ENCODE results near the gene REEP6.

REEP6 gene

DNA sequence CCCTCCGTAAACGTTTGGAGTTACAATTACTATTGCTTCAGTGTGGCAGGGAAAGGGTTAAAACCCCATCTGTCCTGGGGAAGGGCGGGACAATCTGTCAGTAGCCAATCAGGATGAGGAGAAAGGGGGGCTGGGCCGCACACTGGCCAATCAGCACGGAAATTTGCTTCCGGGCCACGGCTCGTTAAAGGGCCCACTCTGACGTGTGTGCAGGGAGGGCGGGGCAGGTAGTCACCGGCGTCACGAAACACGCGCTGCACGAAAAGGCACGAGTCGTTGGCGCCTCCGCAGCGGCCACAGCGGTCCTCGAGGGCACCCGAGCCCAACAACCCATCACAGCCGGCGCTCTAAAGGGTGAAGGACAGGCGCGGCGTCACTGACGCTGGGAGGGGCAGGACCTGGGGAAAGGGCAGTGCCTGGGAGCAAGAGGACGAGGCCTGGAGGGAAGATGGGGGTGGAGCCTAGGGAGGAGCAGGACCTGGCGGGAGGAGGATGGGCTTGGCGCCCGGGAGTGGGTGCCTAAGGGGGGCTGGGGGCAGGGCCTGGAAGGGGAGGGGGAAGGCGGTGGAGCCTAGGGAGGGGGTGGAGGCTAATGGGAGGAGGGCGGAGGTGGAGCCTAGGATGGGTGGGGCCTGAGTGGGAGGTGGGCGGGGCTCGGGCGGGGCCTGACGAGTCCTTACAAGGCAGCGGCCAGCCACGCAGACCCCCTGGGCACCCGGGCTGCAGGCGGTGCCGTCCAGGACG is 17.0 kb downstream of the REEP6 start:
- H3K27ac ChIP-seq (ENCODE audit: low read depth, low read length): no peak overlapping the region
- H3K36me3 ChIP-seq (ENCODE audit: control insufficient read depth in 5 of 5, insufficient read depth in 5 of 5, low read length in 5 of 5): no peaks in the 10 kb centered on the region
- H3K27me3 ChIP-seq (ENCODE audit: control insufficient read depth in 5 of 5, insufficient read depth in 4 of 5, low read length in 5 of 5): peaks cover 18 to 44% (median 36%) of the 10 kb centered on the region in 5 donors
- peaks cover 0 to 24% (median 18%) of the 10 kb centered on the region in 5 donors for H3K4me1 ChIP-seq (ENCODE audit: control insufficient read depth in 5 of 5, insufficient read depth in 5 of 5, low read length in 5 of 5)
- H3K4me3 ChIP-seq (ENCODE audit: low read depth in 1 of 5, low read length in 5 of 5): peak overlapping the region in 4 of 5 donors; percentile 40 to 70 (median 60)
- H3K9ac ChIP-seq (ENCODE audit: low read length in 5 of 5): no peak overlapping the region
- H3K9me3 ChIP-seq (ENCODE audit: control insufficient read depth in 5 of 5, low read length in 5 of 5): peaks cover 0 to 8% (median 6%) of the 10 kb centered on the region in 5 donors

DNA sequence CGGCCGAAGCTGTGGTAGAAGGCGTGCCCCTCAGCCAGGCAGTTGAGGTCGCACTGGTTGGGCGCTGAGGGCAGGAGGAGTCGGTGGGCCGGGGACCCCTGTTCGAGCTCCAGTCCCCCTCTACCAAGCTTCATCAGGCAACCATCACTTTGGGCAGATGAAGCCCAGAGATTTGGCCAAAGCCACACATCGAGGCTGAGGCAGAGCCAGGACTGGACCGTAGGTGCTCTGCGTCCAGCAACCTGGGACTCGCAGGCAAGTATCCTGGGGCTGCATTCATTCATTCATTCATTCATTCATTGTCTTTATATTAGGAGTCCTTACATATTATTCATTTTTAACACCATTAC is 17.5 kb downstream of the REEP6 start:
- peak overlapping the region in 2 of 5 donors; percentile 16 to 41 for H3K4me3 ChIP-seq (ENCODE audit: low read depth in 1 of 5, low read length in 5 of 5)
- H3K27ac ChIP-seq (ENCODE audit: low read depth, low read length): no peak overlapping the region
- no peaks in the 10 kb centered on the region for H3K36me3 ChIP-seq (ENCODE audit: control insufficient read depth in 5 of 5, insufficient read depth in 5 of 5, low read length in 5 of 5)
- peaks cover 0 to 8% (median 6%) of the 10 kb centered on the region in 5 donors for H3K9me3 ChIP-seq (ENCODE audit: control insufficient read depth in 5 of 5, low read length in 5 of 5)
- H3K27me3 ChIP-seq (ENCODE audit: control insufficient read depth in 5 of 5, insufficient read depth in 4 of 5, low read length in 5 of 5): peaks cover 12 to 38% (median 31%) of the 10 kb centered on the region in 5 donors
- H3K4me1 ChIP-seq (ENCODE audit: control insufficient read depth in 5 of 5, insufficient read depth in 5 of 5, low read length in 5 of 5): peaks cover 0 to 23% (median 13%) of the 10 kb centered on the region in 5 donors
- no peak overlapping the region for H3K9ac ChIP-seq (ENCODE audit: low read length in 5 of 5)

DNA sequence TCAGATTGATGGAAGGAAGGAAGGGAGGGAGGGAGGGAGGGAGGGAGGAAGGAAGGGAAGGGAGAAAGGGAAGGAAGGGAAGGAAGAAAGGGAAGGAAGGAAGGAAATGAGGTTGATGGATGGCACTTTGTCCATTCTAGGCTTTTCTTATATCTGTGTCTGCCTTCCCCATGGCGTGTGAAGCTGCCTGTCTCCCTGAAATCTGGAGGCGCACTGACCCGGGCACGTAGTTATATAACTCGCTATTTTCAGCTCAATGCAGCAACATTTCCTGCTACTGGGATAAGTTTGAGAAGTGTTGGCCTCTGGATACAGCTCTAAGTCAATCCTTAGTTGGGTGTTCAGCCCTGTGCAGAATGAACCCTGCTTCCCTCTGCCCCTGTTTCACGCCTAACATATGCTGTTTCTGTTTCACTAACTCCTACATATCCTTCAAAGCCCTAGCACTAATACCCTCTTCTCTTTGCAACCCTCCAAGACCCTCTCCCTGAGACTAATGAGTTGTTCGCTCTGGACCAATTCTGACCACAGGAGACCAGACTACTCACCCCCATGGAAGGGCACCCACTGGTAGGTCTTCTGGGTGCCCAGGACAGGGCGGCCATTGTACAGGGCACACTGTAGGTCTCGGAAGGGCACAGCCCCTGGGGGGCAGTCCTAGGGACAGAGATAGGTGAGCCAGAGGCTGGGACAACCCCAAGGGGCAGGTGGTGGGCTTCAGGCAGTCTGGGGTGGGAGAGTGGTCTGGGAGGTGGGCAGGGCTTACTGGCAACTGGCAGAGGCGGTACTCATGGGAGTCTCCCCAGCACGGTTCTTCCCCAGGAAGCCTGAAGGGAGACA is 18.8 kb downstream of the REEP6 start:
- peaks cover 8 to 38% (median 32%) of the 10 kb centered on the region in 5 donors for H3K27me3 ChIP-seq (ENCODE audit: control insufficient read depth in 5 of 5, insufficient read depth in 4 of 5, low read length in 5 of 5)
- no peaks in the 10 kb centered on the region for H3K36me3 ChIP-seq (ENCODE audit: control insufficient read depth in 5 of 5, insufficient read depth in 5 of 5, low read length in 5 of 5)
- peaks cover 0 to 8% (median 6%) of the 10 kb centered on the region in 5 donors for H3K9me3 ChIP-seq (ENCODE audit: control insufficient read depth in 5 of 5, low read length in 5 of 5)
- no peak overlapping the region for H3K27ac ChIP-seq (ENCODE audit: low read depth, low read length)
- no peak overlapping the region for H3K9ac ChIP-seq (ENCODE audit: low read length in 5 of 5)
- no peak overlapping the region for H3K4me3 ChIP-seq (ENCODE audit: low read depth in 1 of 5, low read length in 5 of 5)
- peaks cover 0 to 20% (median 13%) of the 10 kb centered on the region in 5 donors for H3K4me1 ChIP-seq (ENCODE audit: control insufficient read depth in 5 of 5, insufficient read depth in 5 of 5, low read length in 5 of 5)

DNA sequence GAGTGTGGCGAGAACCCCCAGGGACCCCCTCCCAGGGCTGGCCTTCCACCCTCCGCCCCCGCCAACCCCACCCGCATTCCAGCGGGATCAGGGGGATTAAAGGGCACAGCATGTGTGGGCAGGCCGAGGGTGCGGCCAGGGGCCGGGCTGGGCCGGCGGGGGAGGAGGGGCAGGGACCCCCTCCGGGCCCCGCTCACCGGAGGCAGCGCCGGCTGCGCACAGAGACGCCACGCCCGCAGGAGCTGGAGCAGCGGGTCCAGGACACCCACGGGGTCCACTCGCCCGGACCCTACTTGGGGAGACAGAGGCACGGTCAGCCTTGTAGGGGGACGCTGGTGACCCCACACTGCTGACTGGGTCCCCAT is 19.4 kb downstream of the REEP6 start:
- Histone ChIP-seq H3K27ac (ENCODE audit: low read depth, low read length) (no peak overlapping the region), H3K9ac (ENCODE audit: low read length in 5 of 5) (no peak overlapping the region), H3K27me3 (ENCODE audit: control insufficient read depth in 5 of 5, insufficient read depth in 4 of 5, low read length in 5 of 5) (peaks cover 14 to 42% (median 34%) of the 10 kb centered on the region in 5 donors), H3K9me3 (ENCODE audit: control insufficient read depth in 5 of 5, low read length in 5 of 5) (peaks cover 0 to 6% (median 6%) of the 10 kb centered on the region in 5 donors), H3K4me1 (ENCODE audit: control insufficient read depth in 5 of 5, insufficient read depth in 5 of 5, low read length in 5 of 5) (peaks cover 0 to 20% (median 13%) of the 10 kb centered on the region in 5 donors), H3K4me3 (ENCODE audit: low read depth in 1 of 5, low read length in 5 of 5) (no peak overlapping the region), H3K36me3 (ENCODE audit: control insufficient read depth in 5 of 5, insufficient read depth in 5 of 5, low read length in 5 of 5) (no peaks in the 10 kb centered on the region)

DNA sequence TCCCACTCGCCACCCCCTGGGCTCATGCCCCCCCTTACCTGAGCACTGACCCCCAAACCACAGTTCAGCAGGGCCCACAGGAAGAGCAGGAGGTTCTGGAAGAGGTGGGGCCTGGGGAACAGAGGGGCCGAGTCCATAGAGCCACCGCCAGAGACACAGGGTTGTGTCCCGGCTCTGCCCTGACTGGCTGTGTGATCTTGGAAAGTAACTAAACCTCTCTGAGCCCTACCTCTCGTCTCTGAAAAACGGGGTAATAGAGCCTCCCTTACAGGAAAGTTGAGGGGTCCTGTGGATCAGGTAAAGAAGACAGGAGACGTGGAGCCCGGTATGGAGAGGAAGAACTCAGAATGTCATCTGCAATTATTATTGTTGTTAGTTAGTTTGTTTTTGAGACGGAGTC is 19.8 kb downstream of the REEP6 start:
- no peak overlapping the region for H3K27ac ChIP-seq (ENCODE audit: low read depth, low read length)
- H3K9ac ChIP-seq (ENCODE audit: low read length in 5 of 5): no peak overlapping the region
- peaks cover 14 to 42% (median 37%) of the 10 kb centered on the region in 5 donors for H3K27me3 ChIP-seq (ENCODE audit: control insufficient read depth in 5 of 5, insufficient read depth in 4 of 5, low read length in 5 of 5)
- no peak overlapping the region for H3K4me3 ChIP-seq (ENCODE audit: low read depth in 1 of 5, low read length in 5 of 5)
- no peaks in the 10 kb centered on the region for H3K36me3 ChIP-seq (ENCODE audit: control insufficient read depth in 5 of 5, insufficient read depth in 5 of 5, low read length in 5 of 5)
- H3K9me3 ChIP-seq (ENCODE audit: control insufficient read depth in 5 of 5, low read length in 5 of 5): peaks cover 0 to 6% (median 5%) of the 10 kb centered on the region in 5 donors
- peaks cover 0 to 20% (median 13%) of the 10 kb centered on the region in 5 donors for H3K4me1 ChIP-seq (ENCODE audit: control insufficient read depth in 5 of 5, insufficient read depth in 5 of 5, low read length in 5 of 5)

DNA sequence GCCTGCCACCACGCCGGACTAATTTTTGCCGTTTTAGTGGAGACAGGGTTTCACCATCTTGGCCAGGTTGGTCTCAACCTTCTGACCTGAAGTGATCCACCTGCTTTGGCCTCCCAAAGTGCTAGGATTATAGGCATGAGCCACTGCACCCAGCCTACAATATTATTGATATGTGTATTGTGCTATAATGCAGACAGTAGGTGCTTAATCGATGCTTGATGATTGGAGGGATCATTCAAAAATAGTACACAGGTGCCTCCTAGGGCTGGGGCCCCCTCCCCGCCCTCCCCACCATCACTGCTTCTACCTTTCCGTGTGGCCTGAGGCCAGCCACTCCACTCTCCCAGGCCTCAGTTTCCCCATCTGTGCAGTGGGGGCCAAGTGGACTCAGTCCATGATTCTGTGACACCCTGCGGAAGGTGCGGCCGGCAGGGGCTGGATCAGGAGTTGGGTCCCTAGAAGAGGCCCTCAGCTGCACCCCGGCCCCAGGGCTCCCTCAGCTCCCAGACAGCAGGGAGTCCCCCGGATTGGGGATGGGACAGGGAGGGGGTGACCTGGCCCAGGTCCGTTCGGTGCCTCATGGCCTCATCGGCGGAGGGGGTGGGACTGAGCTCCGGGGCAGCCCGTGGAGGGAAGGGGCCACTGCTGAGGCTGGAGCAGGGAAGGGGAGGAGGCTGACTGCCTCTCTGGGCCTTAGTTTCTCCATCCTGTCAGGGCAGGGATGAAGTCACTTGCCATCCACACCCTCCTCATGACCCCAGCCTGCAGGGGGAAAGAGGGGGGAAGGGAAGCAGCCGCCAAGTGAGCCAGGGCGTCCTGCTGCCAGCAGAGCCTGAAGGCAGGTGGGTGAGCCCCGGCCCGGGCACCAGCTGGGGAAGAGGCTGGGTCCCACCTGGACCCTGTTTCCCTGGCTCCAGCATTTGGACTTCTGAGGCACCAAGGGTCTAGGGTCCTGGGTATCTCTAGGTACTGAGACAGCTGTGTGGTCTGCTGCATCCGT is 20.6 kb downstream of the REEP6 start:
- Histone ChIP-seq H3K27ac (ENCODE audit: low read depth, low read length) (no peak overlapping the region), H3K36me3 (ENCODE audit: control insufficient read depth in 5 of 5, insufficient read depth in 5 of 5, low read length in 5 of 5) (no peaks in the 10 kb centered on the region), H3K9ac (ENCODE audit: low read length in 5 of 5) (no peak overlapping the region), H3K4me3 (ENCODE audit: low read depth in 1 of 5, low read length in 5 of 5) (no peak overlapping the region), H3K4me1 (ENCODE audit: control insufficient read depth in 5 of 5, insufficient read depth in 5 of 5, low read length in 5 of 5) (peaks cover 0 to 20% (median 13%) of the 10 kb centered on the region in 5 donors), H3K27me3 (ENCODE audit: control insufficient read depth in 5 of 5, insufficient read depth in 4 of 5, low read length in 5 of 5) (peaks cover 14 to 44% (median 40%) of the 10 kb centered on the region in 5 donors), H3K9me3 (ENCODE audit: control insufficient read depth in 5 of 5, low read length in 5 of 5) (peaks cover 0 to 9% (median 5%) of the 10 kb centered on the region in 5 donors)

DNA sequence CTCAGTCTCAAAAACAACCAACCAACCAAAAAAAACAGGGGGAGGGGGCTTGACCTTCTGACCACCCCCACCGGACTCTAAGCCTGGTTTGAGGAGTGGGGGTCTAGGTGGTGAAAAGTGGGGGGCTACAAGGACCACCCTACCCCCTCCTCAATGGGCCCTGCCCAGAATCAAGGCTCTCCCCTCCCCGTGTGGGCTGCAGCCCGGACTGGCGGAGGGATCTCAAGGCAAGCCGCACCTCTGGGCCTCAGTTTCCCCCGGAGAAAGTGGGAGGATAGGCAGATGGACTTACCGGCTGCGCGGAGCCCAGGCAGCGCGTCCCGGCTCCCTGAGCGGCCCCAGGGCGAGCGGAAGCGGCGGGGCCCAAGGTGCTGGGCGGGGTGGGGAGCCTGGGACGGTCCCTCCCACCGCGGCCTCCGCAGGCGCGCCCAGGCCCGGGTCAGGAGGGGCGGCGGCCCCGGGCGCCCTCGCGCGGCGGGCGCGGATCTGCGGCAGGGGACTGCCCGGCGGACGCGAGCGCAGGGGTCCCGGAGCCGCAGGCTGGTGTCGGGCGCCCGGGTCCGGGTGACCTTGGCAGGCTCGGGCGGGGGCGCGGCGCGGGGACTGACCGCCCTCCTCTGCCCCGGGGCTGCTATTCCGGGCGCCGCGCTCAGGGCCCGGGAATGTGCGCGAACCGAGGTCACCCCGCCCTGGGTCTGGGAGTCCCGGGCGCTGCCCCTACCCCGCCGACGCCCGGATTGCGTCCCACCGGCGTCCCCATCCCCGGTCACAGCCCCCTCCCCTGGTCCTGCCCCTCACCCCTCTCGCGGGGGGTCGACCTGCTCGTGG is 21.9 kb downstream of the REEP6 start, which contains the start of gene ADAMTSL5:
Gene ADAMTSL5, minus strand, starts transcription at position 349 of the 828 bp plus-strand sequence. CDS start 2,076 bp downstream, outside the sequence.
- no peaks in the 10 kb centered on the region for H3K36me3 ChIP-seq (ENCODE audit: control insufficient read depth in 5 of 5, insufficient read depth in 5 of 5, low read length in 5 of 5)
- no peak within 1 kb of the TSS for H3K27ac ChIP-seq (ENCODE audit: low read depth, low read length)
- H3K9me3 ChIP-seq (ENCODE audit: control insufficient read depth in 5 of 5, low read length in 5 of 5): peaks cover 0 to 9% (median 5%) of the 10 kb centered on the region in 5 donors
- H3K4me3 ChIP-seq (ENCODE audit: low read depth in 1 of 5, low read length in 5 of 5): peak within 1 kb of the TSS in 4 of 5 donors; percentile 13 to 49 (median 38)
- no peak within 1 kb of the TSS for H3K9ac ChIP-seq (ENCODE audit: low read length in 5 of 5)
- H3K27me3 ChIP-seq (ENCODE audit: control insufficient read depth in 5 of 5, insufficient read depth in 4 of 5, low read length in 5 of 5): peaks cover 14 to 45% (median 38%) of the 10 kb centered on the region in 5 donors
- peaks cover 0 to 13% (median 6%) of the 10 kb centered on the region in 5 donors for H3K4me1 ChIP-seq (ENCODE audit: control insufficient read depth in 5 of 5, insufficient read depth in 5 of 5, low read length in 5 of 5)

DNA sequence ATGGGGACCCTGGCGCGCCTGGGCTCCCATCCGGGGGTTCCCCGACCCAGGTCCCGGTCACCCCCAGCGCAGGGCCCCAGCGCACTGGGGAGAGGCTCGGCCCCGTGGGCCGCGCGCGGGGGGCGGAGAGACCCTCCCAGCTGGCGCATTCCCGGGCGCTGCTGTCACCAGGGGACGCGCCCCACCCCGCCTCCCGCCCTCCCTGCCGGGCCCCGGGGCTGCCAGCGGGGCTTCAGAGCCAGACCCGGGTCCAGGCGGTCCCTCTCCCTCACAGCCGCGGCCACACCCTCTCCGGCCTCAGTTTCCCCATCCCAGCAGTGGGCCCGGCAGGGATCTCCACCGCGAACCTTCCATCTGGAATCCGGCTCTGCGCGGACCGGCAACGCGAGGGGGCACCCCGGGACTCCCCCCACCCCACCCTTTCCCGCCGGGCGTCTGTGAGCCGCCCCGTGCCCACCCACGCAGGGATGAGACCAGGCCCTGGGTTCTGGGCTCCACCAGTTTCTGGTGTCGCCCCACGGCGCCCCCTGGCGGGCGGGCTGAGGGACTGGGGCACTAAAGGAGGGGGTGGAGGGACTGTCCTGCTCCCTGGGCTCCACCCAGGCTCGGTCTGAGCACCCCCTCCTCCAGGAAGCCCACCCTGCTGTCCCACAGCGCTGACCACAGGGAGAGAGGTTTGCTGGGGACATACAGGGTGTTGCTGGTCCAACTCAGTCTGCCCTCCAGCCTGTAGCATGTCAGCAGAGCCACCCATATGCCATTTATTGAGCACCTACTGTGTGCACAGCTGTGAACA is 22.7 kb downstream of the REEP6 start:
- Histone ChIP-seq H3K27me3 (ENCODE audit: control insufficient read depth in 5 of 5, insufficient read depth in 4 of 5, low read length in 5 of 5) (peaks cover 14 to 51% (median 41%) of the 10 kb centered on the region in 5 donors), H3K9ac (ENCODE audit: low read length in 5 of 5) (no peak overlapping the region)

More for the DNA sequence above, 22.7 kb downstream of the REEP6 start:
- Histone ChIP-seq H3K4me1 (ENCODE audit: control insufficient read depth in 5 of 5, insufficient read depth in 5 of 5, low read length in 5 of 5) (peaks cover 0 to 11% (median 4%) of the 10 kb centered on the region in 5 donors), H3K4me3 (ENCODE audit: low read depth in 1 of 5, low read length in 5 of 5) (peak overlapping the region in 3 of 5 donors; percentile 13 to 49 (median 18)), H3K9me3 (ENCODE audit: control insufficient read depth in 5 of 5, low read length in 5 of 5) (peaks cover 0 to 5% (median 4%) of the 10 kb centered on the region in 5 donors), H3K36me3 (ENCODE audit: control insufficient read depth in 5 of 5, insufficient read depth in 5 of 5, low read length in 5 of 5) (no peaks in the 10 kb centered on the region), H3K27ac (ENCODE audit: low read depth, low read length) (no peak overlapping the region)

Data from subcutaneous abdominal adipose tissue (tissue), 5 donors.